HFFc6 (cell line): ENCODE results near the gene GLRB. TPM values are rescaled to one million over a fixed set of nuclear protein-coding genes. Genes with fewer than 3 reads are reported as not detected.

Experiments used
- DNase-seq: peaks from one replicate; pipeline ENCODE4 v3.0.0-alpha.2; 2018
- H3K27ac Mint-ChIP-seq: 2 replicates; pipeline ENCODE4 v1.8.0; 2020; ENCODE audit warnings: mild to moderate bottlenecking, mixed read lengths
- H3K27me3 Mint-ChIP-seq: 2 replicates; pipeline ENCODE4 v1.8.0; 2021; ENCODE audit warnings: mild to moderate bottlenecking, moderate library complexity, mixed read lengths; ENCODE audit not compliant: insufficient read depth
- H3K36me3 Mint-ChIP-seq: 2 replicates; pipeline ENCODE4 v1.8.0; 2021; ENCODE audit warnings: low read depth, mixed read lengths
- H3K4me1 Mint-ChIP-seq: 2 replicates; pipeline ENCODE4 v1.8.0; 2020; ENCODE audit warnings: low read depth, mixed read lengths
- H3K4me3 Mint-ChIP-seq: 2 replicates; pipeline ENCODE4 v1.8.0; 2020; ENCODE audit warnings: mild to moderate bottlenecking, moderate library complexity, mixed read lengths
- H3K9me3 Mint-ChIP-seq: 2 replicates; pipeline ENCODE4 v1.8.0; 2020; ENCODE audit warnings: mild to moderate bottlenecking, mixed read lengths
- total RNA-seq, 6 experiments: library from RNA; stranded (reverse); fragmentation: NEBNext Ultra II Directional; extraction: Animal tissue kit (Norgen Biotek cat#: 25700); gene quantifications; 2 replicates in 1 of 6; 3 replicates in 5 of 6; pipeline ENCODE4 v1.2.3, GENCODE V29; 2021
- TF ChIP-seq, protein P1 (sequence below): fragments of 200-600 bp; sonication (generic); IDR thresholded peaks from 2 replicates; pipeline ENCODE4 v1.5.0; 2021; ENCODE audit warnings: antibody characterized with exemption, mild to moderate bottlenecking

GLRB gene
- total RNA-seq, 6 experiments from 2014 or later = 4.7 to 11.7 (median 6.0) TPM

DNA sequence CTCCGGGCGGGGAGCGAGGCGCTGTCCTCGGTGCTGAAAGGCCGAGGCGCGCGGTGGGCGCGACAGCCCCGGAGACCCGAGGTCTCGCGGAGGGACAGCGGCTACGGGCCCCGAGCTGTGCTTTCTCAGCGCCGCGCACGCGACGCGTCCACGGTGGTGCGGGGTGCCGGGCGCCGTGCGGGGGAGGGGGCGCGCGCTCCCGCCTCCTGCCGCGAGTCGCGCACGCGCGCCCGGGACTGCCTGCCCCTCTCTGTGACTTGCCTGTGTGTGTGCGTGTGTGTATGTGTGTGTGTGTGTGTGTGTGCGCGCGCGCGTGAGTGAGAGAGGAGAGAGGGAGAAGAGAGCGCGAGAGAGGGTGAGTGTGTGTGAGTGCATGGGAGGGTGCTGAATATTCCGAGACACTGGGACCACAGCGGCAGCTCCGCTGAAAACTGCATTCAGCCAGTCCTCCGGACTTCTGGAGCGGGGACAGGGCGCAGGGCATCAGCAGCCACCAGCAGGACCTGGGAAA is 144.5 kb downstream of the GLRB start, which contains the start of gene GRIA2:
GRIA2 (plus strand) TSS at position 358 of the 511 bp plus-strand sequence. CDS start 315 bp downstream, outside the sequence.
- Mint-ChIP-seq H3K4me1 (peaks cover 19% of the 10 kb centered on the region), H3K9me3 (peaks cover 5% of the 10 kb centered on the region), H3K36me3 (no peaks in the 10 kb centered on the region), H3K27ac (no peak within 1 kb of the TSS), H3K4me3 (peak within 1 kb of the TSS; percentile 71), H3K27me3 (peaks cover 40% of the 10 kb centered on the region)
- TF ChIP-seq, protein P1, sequence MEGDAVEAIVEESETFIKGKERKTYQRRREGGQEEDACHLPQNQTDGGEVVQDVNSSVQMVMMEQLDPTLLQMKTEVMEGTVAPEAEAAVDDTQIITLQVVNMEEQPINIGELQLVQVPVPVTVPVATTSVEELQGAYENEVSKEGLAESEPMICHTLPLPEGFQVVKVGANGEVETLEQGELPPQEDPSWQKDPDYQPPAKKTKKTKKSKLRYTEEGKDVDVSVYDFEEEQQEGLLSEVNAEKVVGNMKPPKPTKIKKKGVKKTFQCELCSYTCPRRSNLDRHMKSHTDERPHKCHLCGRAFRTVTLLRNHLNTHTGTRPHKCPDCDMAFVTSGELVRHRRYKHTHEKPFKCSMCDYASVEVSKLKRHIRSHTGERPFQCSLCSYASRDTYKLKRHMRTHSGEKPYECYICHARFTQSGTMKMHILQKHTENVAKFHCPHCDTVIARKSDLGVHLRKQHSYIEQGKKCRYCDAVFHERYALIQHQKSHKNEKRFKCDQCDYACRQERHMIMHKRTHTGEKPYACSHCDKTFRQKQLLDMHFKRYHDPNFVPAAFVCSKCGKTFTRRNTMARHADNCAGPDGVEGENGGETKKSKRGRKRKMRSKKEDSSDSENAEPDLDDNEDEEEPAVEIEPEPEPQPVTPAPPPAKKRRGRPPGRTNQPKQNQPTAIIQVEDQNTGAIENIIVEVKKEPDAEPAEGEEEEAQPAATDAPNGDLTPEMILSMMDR = no peak
- DNase-seq = no peak

DNA sequence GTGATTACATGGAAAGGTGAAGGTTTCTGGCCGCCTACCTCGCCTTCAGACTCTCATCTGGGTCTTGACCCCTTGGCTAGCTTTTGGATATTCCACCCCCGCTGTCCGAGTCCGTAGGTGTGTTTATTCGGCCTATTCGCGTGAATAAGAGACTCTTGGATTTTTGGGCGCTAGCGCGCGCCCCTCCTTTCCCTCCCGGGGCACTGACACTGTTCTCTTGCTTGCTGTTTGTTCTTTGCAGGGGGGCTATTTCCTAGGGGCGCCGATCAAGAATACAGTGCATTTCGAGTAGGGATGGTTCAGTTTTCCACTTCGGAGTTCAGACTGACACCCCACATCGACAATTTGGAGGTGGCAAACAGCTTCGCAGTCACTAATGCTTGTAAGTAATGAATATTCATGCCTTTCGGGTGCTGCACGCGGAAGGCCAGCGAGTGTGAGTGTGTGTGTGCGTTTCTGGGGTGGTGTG is 145.5 kb downstream of the GLRB start:
- no peak for DNase-seq
- H3K27me3 Mint-ChIP-seq = peaks cover 40% of the 10 kb centered on the region
- peaks cover 19% of the 10 kb centered on the region for H3K4me1 Mint-ChIP-seq
- no peak overlapping the region for H3K4me3 Mint-ChIP-seq
- H3K27ac Mint-ChIP-seq = no peak overlapping the region
- H3K9me3 Mint-ChIP-seq = peaks cover 5% of the 10 kb centered on the region
- TF ChIP-seq, protein P1 = no peak
- no peaks in the 10 kb centered on the region for H3K36me3 Mint-ChIP-seq

Other genes with a start within 250 kb of the GLRB start
- gene PDGFC, start 104.4 kb upstream of the GLRB start, total RNA-seq = 100 to 1,000 TPM in 1 of 6 experiments, 10 to 100 TPM in 5; 71.5 to 112 (median 76.1) TPM
- gene GRIA2, start 144.6 kb downstream of the GLRB start, total RNA-seq = not detected